ENCODE measurements around the gene PTK6. TPM values are rescaled to one million over a fixed set of nuclear protein-coding genes. Genes with fewer than 3 reads are reported as not detected.

PTK6 gene
- total RNA-seq, 4 donors from 2014 or later, result under 0.01 TPM; not detected in 2

DNA sequence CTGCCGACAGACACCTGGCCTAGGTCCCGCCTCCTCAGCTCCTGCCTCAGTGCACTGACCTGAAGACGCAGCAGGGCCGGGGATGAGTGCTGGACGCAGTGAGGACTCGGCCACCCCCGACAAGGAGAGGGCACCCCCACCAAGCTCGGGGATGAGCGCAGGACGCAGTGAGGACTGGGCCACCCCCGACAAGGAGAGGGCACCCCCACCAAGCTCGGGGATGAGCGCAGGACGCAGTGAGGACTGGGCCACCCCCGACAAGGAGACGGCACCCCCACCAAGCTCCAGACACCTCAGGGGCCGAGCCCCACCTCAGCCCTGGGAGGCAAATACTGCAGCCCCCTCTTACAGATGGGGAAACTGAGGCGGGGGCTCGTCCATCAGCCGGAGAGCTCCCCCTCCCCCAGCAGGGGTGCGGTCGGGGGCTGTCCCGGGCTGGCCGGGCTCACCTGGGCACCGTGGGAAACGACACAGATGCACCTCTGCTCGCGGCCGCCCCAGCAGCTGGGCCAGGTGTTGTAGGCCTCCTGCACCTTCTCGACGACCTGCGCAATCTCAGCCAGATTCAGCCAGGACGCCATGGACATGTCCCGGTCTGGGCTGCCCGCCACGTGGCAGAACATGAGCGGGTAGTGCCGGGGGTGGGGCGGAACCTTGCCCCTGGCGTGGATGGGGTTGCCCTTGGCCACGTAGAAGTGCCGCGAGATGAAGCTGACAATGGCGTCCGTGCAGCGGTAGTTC lies 29.4 kb upstream of the PTK6 start:
- H3K36me3 ChIP-seq, result no peaks in the 10 kb centered on the region
- TF ChIP-seq, protein P1, sequence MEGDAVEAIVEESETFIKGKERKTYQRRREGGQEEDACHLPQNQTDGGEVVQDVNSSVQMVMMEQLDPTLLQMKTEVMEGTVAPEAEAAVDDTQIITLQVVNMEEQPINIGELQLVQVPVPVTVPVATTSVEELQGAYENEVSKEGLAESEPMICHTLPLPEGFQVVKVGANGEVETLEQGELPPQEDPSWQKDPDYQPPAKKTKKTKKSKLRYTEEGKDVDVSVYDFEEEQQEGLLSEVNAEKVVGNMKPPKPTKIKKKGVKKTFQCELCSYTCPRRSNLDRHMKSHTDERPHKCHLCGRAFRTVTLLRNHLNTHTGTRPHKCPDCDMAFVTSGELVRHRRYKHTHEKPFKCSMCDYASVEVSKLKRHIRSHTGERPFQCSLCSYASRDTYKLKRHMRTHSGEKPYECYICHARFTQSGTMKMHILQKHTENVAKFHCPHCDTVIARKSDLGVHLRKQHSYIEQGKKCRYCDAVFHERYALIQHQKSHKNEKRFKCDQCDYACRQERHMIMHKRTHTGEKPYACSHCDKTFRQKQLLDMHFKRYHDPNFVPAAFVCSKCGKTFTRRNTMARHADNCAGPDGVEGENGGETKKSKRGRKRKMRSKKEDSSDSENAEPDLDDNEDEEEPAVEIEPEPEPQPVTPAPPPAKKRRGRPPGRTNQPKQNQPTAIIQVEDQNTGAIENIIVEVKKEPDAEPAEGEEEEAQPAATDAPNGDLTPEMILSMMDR (IDR thresholded peaks at IDR 0.05), result no peak
- no peak for TF ChIP-seq POLR2A (IDR thresholded peaks at IDR 0.05)
- H3K9me3 ChIP-seq, result no peaks in the 10 kb centered on the region
- intact Hi-C loops (cut with DNase I; ENCODE audit: low total_unique reads), result no loop called here
- no peak overlapping the region for H3K27ac ChIP-seq
- H3K4me1 ChIP-seq, result no peaks in the 10 kb centered on the region
- no peaks in the 10 kb centered on the region for H3K27me3 ChIP-seq
- no peak overlapping the region for H3K4me3 ChIP-seq
- no peak for DNase-seq

DNA sequence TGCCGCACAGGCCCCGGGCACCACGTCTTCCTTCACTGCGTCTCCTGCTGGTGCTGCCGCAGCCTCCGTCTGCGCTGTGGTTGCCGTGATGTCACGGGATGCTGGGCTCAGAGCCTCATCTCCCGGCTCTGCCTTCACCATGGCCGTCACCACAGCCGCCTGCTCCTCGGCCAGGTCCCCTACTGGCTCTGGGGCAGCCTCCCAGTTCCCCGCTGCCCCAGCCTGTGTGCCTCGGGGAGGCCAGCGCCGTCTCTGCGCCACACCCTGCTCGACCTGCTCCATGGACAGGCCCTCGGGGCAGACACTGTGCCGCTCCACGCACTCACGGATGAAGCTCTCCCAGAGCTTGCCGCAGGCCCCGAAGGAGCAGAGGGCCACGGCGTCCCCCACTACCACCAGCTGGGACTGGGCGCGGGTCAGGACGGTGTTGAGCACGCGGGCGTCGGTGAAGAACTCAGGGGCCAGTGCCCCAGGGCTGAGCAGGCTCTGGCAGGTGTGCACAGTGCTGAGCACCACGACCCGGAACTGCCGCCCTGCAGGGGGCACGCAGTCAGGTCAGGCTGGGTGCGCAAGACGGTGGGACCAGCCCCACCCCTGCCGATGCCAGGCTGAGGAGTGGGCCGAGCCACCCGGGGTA lies 28.6 kb upstream of the PTK6 start:
- intact Hi-C loops (cut with DNase I; ENCODE audit: low total_unique reads), result no loop called here
- DNase-seq, result no peak
- Histone ChIP-seq H3K36me3 (no peaks in the 10 kb centered on the region), H3K27me3 (no peaks in the 10 kb centered on the region), H3K4me3 (no peak overlapping the region), H3K4me1 (no peaks in the 10 kb centered on the region), H3K9me3 (no peaks in the 10 kb centered on the region), H3K27ac (no peak overlapping the region)
- TF ChIP-seq, protein P1 (IDR thresholded peaks at IDR 0.05), result no peak
- no peak for TF ChIP-seq POLR2A (IDR thresholded peaks at IDR 0.05)

- intact Hi-C loops (cut with DNase I; ENCODE audit: low total_unique reads), result no loop called here
- TF ChIP-seq POLR2A (IDR thresholded peaks at IDR 0.05), result no peak
- TF ChIP-seq, protein P1 (IDR thresholded peaks at IDR 0.05), result no peak
- no peaks in the 10 kb centered on the region for H3K36me3 ChIP-seq
- H3K27ac ChIP-seq, result no peak overlapping the region
- no peaks in the 10 kb centered on the region for H3K4me1 ChIP-seq
- H3K27me3 ChIP-seq, result no peaks in the 10 kb centered on the region
- no peaks in the 10 kb centered on the region for H3K9me3 ChIP-seq
- H3K4me3 ChIP-seq, result no peak overlapping the region
- DNase-seq, result no peak
Measured at GRCh38 chr20:63565021-63565698, 28.0 kb upstream of the PTK6 start.

- intact Hi-C loops (cut with DNase I; ENCODE audit: low total_unique reads), result no loop called here
- TF ChIP-seq, protein P1 (IDR thresholded peaks at IDR 0.05), result no peak
- TF ChIP-seq POLR2A (IDR thresholded peaks at IDR 0.05), result no peak
- H3K36me3 ChIP-seq, result no peaks in the 10 kb centered on the region
Measured at GRCh38 chr20:63564036-63564810, 27.0 kb upstream of the PTK6 start.

More at GRCh38 chr20:63564036-63564810, 27.0 kb upstream of the PTK6 start:
- Histone ChIP-seq H3K4me1 (no peaks in the 10 kb centered on the region), H3K27ac (no peak overlapping the region), H3K9me3 (no peaks in the 10 kb centered on the region), H3K27me3 (no peaks in the 10 kb centered on the region), H3K4me3 (no peak overlapping the region)
- DNase-seq, result no peak
